HUES48 (cell line): ENCODE results near the gene TMED10.

Experiments used
- H3K27ac ChIP-seq: one replicate; pipeline ENCODE4 v1.7.0; 2013; ENCODE audit warnings: low read depth, low read length, inconsistent platforms
- H3K27me3 ChIP-seq: 2 replicates; pipeline ENCODE4 v1.6.1; 2013; ENCODE audit warnings: mild to moderate bottlenecking, low read length; ENCODE audit not compliant: control insufficient read depth, insufficient read depth
- H3K36me3 ChIP-seq: 2 replicates; pipeline ENCODE4 v1.6.1; 2013; ENCODE audit warnings: low read length; ENCODE audit not compliant: control insufficient read depth, insufficient read depth
- H3K4me1 ChIP-seq: 2 replicates; pipeline ENCODE4 v1.6.1; 2013; ENCODE audit warnings: mild to moderate bottlenecking, low read length; ENCODE audit not compliant: control insufficient read depth, insufficient read depth
- H3K4me3 ChIP-seq: 2 replicates; pipeline ENCODE4 v1.5.1; 2013; ENCODE audit warnings: mild to moderate bottlenecking, low read depth, low read length
- H3K9ac ChIP-seq: 2 replicates; pipeline ENCODE4 v1.6.1; 2013; ENCODE audit warnings: mild to moderate bottlenecking, low read depth, low read length, moderate library complexity
- H3K9me3 ChIP-seq: 2 replicates; pipeline ENCODE4 v1.6.1; 2013; ENCODE audit warnings: low read length; ENCODE audit not compliant: control insufficient read depth, insufficient read depth

The TMED10 gene

GRCh38 chr14:75176142-75176820 is at the start of gene TMED10:
Gene TMED10, minus strand, starts transcription at chr14:75176612. Its CDS starts 33 bp downstream, at chr14:75176579.
- Histone ChIP-seq H3K27me3 (no peaks in the 10 kb centered on the region), H3K27ac (peak within 1 kb of the TSS; percentile 97), H3K4me3 (peak within 1 kb of the TSS; percentile 99), H3K4me1 (peaks cover 2% of the 10 kb centered on the region; the same call in 1 of the 2 replicates), H3K9ac (peak within 1 kb of the TSS; percentile 93), H3K36me3 (no peaks in the 10 kb centered on the region), H3K9me3 (no peaks in the 10 kb centered on the region)

DNA sequence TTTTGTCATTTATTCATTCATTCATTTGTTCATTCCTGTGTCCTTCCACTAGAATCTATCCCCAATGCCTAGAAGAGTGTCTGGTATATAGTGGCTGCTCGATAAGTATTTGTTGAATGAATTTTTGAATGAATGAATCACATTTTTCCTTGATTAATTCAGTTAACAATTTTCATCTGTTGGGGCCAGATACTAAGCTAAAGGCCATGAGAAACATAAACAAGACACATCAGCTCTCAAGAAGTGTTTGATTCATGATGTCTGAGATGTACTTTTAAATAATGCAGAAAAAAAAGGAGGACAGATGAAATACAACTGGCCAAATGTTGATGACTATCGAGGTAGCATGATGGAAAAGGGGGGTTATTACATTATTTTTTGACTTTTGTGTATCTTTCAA is 48.1 kb upstream of the TMED10 start:
- no peak overlapping the region for H3K27ac ChIP-seq

DNA sequence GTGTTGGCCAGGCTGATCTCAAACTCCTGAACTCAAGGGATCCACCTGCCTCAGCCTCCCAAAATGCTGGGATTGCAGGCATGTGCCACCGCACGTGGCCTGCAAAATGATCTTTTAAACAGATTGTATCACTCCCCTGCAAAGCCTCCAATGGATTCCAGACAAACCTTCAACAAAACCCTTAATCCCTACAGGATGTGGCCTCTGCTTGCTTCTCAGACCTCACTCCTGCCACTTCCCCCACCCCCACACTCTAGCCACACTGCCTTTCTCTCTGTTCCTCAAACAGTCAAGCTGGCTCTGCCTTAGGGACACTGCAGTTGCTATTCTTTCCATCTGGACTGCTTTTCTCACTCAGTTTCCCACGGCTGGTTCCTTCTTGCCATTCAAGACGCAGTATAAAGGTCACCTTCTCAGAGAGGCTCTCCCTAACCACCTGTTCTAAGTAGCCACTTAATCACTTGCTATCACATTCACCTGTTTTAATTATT is 47.3 kb upstream of the TMED10 start:
- Histone ChIP-seq H3K36me3 (no peaks in the 10 kb centered on the region), H3K9ac (no peak overlapping the region), H3K4me1 (peaks cover 22% of the 10 kb centered on the region), H3K4me3 (no peak overlapping the region), H3K9me3 (no peaks in the 10 kb centered on the region), H3K27ac (peak overlapping the region; percentile 64), H3K27me3 (no peaks in the 10 kb centered on the region)

More for the DNA sequence above, 48.1 kb upstream of the TMED10 start:
- H3K36me3 ChIP-seq = no peaks in the 10 kb centered on the region
- H3K9me3 ChIP-seq = no peaks in the 10 kb centered on the region
- H3K27me3 ChIP-seq = no peaks in the 10 kb centered on the region
- H3K4me3 ChIP-seq = no peak overlapping the region
- peaks cover 22% of the 10 kb centered on the region for H3K4me1 ChIP-seq
- H3K9ac ChIP-seq = no peak overlapping the region

DNA sequence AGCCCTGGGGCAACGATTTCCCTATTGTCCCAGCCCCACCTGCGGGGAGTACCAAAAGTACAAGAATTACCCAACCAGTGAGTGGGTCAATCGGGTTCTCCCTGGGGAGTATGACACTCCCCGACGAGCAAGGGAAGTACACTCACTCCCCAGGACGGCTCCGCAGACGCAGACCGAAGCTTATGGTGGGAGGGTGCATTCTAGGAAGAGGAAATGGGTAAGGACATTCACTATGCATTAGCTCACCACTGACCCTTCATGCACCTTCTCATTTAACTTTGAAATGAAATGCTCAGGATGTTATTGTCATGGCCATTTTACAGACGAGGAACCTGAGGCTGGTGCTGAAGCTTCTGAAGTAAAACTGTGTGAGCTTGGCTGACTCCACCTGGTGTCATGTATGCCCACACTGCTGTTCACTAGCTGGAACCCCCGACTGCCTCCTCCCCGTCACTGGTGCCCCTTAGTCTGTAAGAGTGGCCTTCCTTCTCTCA is 45.8 kb upstream of the TMED10 start:
- Histone ChIP-seq H3K9ac (no peak overlapping the region), H3K9me3 (no peaks in the 10 kb centered on the region), H3K27me3 (no peaks in the 10 kb centered on the region), H3K36me3 (no peaks in the 10 kb centered on the region), H3K4me3 (no peak overlapping the region), H3K4me1 (peaks cover 19% of the 10 kb centered on the region), H3K27ac (peak overlapping the region; percentile 46)

- H3K9ac ChIP-seq = no peak overlapping the region
- no peak overlapping the region for H3K4me3 ChIP-seq
- no peaks in the 10 kb centered on the region for H3K27me3 ChIP-seq
- peaks cover 19% of the 10 kb centered on the region for H3K4me1 ChIP-seq
- no peaks in the 10 kb centered on the region for H3K36me3 ChIP-seq
- no peaks in the 10 kb centered on the region for H3K9me3 ChIP-seq
- H3K27ac ChIP-seq = peak overlapping the region; percentile 46
These were observed 45.4 kb upstream of the TMED10 start for GRCh38 chr14:75221797-75222196.

- H3K9ac ChIP-seq = no peak overlapping the region
- no peak overlapping the region for H3K27ac ChIP-seq
- H3K4me3 ChIP-seq = no peak overlapping the region
- H3K36me3 ChIP-seq = no peaks in the 10 kb centered on the region
- H3K27me3 ChIP-seq = no peaks in the 10 kb centered on the region
- no peaks in the 10 kb centered on the region for H3K9me3 ChIP-seq
- peaks cover 19% of the 10 kb centered on the region for H3K4me1 ChIP-seq
These were observed 43.7 kb upstream of the TMED10 start for GRCh38 chr14:75220156-75220555.

DNA sequence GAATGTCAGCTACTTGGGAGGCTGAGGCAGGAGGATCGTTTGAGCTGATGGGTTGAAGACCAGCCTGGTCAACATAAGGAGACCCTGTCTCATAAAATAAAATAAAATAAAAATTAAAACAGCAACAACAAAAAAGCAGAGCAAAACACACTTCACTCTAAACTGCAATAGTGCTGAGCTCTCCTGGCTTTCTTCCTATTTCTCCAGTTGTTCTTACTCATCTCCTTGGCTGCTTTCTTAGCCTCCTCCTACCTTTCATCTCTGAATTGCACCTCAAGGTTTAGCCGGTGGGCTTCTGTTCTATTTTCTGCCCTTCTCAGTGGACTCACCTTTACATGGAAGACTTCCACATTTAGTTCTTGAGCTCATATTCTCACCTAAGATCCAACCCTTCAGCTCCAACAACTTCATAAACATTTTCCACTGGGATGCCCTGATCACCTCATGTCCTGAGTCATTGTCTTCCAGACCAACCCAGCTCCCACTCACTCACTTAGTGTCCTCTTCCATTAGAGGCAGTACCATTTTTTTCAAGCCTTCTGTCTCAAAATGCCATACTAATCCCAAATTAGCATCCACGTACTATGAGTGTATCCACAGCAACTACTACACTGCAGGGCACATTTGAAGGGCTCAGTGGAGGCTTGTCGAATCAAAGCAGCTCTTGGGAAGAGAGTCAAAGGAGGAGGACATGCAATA is 41.2 kb upstream of the TMED10 start:
- Histone ChIP-seq H3K9ac (no peak overlapping the region), H3K4me3 (no peak overlapping the region), H3K9me3 (no peaks in the 10 kb centered on the region)

GRCh38 chr14:75216427-75217006 is 40.1 kb upstream of the TMED10 start:
- Histone ChIP-seq H3K9me3 (no peaks in the 10 kb centered on the region), H3K4me1 (peaks cover under 1% of the 10 kb centered on the region), H3K27me3 (no peaks in the 10 kb centered on the region), H3K9ac (no peak overlapping the region), H3K27ac (no peak overlapping the region), H3K36me3 (no peaks in the 10 kb centered on the region), H3K4me3 (no peak overlapping the region)

More for the DNA sequence above, 41.2 kb upstream of the TMED10 start:
- Histone ChIP-seq H3K27me3 (no peaks in the 10 kb centered on the region), H3K36me3 (no peaks in the 10 kb centered on the region), H3K27ac (no peak overlapping the region), H3K4me1 (peaks cover 11% of the 10 kb centered on the region)

- no peaks in the 10 kb centered on the region for H3K4me1 ChIP-seq
- no peaks in the 10 kb centered on the region for H3K27me3 ChIP-seq
- H3K9ac ChIP-seq = no peak overlapping the region
- no peak overlapping the region for H3K27ac ChIP-seq
- no peak overlapping the region for H3K4me3 ChIP-seq
- no peaks in the 10 kb centered on the region for H3K36me3 ChIP-seq
- no peaks in the 10 kb centered on the region for H3K9me3 ChIP-seq
These were observed 39.1 kb upstream of the TMED10 start for GRCh38 chr14:75215520-75215919.

DNA sequence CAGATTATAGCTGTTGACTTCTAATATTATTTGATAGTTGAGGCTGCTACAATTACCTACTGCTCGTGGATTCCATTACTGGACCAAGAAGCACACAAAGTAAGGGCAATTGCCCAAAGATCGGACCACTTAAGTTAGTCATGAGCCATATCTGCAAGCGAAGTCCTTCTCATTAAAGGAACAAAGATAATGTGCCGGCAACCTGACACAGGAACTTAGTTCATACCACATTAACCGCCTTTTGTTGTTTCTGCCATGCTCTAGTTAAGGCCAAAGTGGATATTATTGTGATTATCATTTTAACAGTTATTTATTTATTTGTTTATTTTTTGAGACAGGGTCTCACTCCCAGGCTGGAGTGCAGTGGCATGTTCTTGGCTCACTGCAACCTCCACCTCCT is 38.1 kb upstream of the TMED10 start:
- no peaks in the 10 kb centered on the region for H3K27me3 ChIP-seq
- no peaks in the 10 kb centered on the region for H3K4me1 ChIP-seq
- H3K9ac ChIP-seq = no peak overlapping the region
- H3K36me3 ChIP-seq = no peaks in the 10 kb centered on the region
- no peak overlapping the region for H3K4me3 ChIP-seq
- H3K27ac ChIP-seq = no peak overlapping the region
- no peaks in the 10 kb centered on the region for H3K9me3 ChIP-seq

DNA sequence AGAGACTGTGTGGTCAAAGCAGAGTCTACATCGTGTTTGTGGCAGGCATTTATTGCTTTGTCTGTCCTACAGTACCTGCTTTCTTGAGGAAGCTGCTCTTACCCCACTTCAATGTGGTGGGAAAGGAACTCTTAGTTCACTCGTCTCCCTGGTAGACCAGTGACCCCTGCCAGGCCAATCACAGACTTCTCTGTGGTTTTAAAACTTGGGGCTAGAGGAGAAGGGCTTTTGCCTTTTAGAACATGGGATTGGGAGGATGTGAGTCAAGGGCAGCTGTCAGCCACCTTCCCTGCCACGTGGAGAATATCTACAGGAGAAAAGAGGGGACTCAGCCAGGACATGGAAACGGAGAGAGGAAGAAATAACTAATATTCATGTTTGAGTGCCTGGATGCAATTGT is 36.8 kb upstream of the TMED10 start:
- no peak overlapping the region for H3K27ac ChIP-seq
- no peak overlapping the region for H3K4me3 ChIP-seq
- H3K9ac ChIP-seq = no peak overlapping the region
- H3K36me3 ChIP-seq = no peaks in the 10 kb centered on the region
- H3K9me3 ChIP-seq = no peaks in the 10 kb centered on the region
- no peaks in the 10 kb centered on the region for H3K4me1 ChIP-seq
- no peaks in the 10 kb centered on the region for H3K27me3 ChIP-seq
